ENCODE data around the gene MPP2.

- TF ChIP-seq ZNF24 (tag by site-specific recombination; IDR thresholded peaks at IDR 0.05), result no peak
- TF ChIP-seq ZNF473 (tag by site-specific recombination; IDR thresholded peaks at IDR 0.05), result no peak
- no peak for TF ChIP-seq SETDB1 (IDR thresholded peaks at IDR 0.05; ENCODE audit: insufficient read length, low read length)
- no peak for TF ChIP-seq ZNF391 (tag by site-specific recombination; IDR thresholded peaks at IDR 0.05; ENCODE audit: borderline replicate concordance, low read depth)
- no peak for TF ChIP-seq ZNF112 (tag by site-specific recombination; IDR thresholded peaks at IDR 0.05)
- TF ChIP-seq ZSCAN5A (tag by site-specific recombination; IDR thresholded peaks at IDR 0.05), result no peak
- no peak for TF ChIP-seq MYNN (tag by site-specific recombination; IDR thresholded peaks at IDR 0.05; ENCODE audit: borderline replicate concordance)
- no peak for TF ChIP-seq PBX3 (CRISPR knock-in tag; IDR thresholded peaks at IDR 0.05)
- TF ChIP-seq YY1 (tag by site-specific recombination; IDR thresholded peaks at IDR 0.05), result no peak
- TF ChIP-seq ZNF311 (tag by site-specific recombination; IDR thresholded peaks at IDR 0.05; ENCODE audit: borderline replicate concordance), result no peak
Measured at GRCh38 chr17:43855061-43855460, 52.3 kb downstream of the MPP2 start.
